Stomach (tissue), 4 donors: Measurements from ENCODE around the gene CISD3.

ENCODE experiments used
- CTCF ChIP-seq, 7 experiments: fragments of 450-650 bp in 4 of 7; fragments of 200-600 bp in 3 of 7; sonication (generic) in 3 of 7; IDR thresholded peaks; one replicate each; pipeline ENCODE4 v1.5.1; 2016 to 2019; ENCODE audit warnings: antibody characterized with exemption in 7 of 7, control low read depth in 2 of 7, mild to moderate bottlenecking in 1 of 7
- EP300 ChIP-seq: sonication (generic); formaldehyde crosslinking; IDR thresholded peaks from one replicate; pipeline ENCODE4 v1.6.1; 2017; ENCODE audit warnings: antibody characterized with exemption
- POLR2A ChIP-seq, 4 donors: fragments of 450-650 bp; IDR thresholded peaks; one replicate each; pipeline ENCODE4 v1.6.1; 2016; ENCODE audit warnings: antibody characterized with exemption in 4 of 4, control low read depth in 2 of 4, mild to moderate bottlenecking in 1 of 4, moderate library complexity in 1 of 4

GRCh38 chr17:38729368-38729885 is 714 bp upstream of the CISD3 start:
- no peak for TF ChIP-seq CTCF (IDR thresholded peaks at IDR 0.05)
- TF ChIP-seq POLR2A (IDR thresholded peaks at IDR 0.05): no peak
- TF ChIP-seq EP300: no peak
